Measurements from ENCODE around the gene NBEAL2.

NBEAL2 gene

DNA sequence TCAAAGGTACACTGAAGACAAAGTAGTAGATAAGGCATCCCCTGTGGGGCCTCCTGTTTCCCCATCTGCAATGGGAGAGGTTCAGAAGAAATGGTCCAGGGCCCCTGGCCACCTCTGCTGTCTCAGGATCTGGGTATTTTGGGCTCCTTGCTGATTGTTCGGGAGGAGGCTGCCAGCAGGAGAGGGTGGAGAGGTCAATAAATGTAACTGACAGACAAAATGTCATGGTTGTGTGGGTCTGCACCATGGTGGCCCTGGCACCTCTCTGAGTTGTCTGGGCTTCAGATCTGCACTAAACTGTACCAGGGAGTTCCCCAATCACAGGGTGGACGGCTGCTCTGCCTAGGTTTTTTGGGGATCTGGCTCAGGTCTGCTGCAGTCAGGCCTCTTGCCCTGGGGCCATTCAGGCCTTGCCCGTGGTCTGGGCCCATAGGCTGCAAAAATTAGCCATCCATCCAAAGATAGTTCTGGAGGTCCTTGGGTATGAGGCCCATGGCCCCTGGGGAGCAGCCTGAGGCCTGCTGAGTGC is 7.4 kb downstream of the NBEAL2 start:
- no peak for DNase-seq (ENCODE audit: low read depth)

- no peak for DNase-seq (ENCODE audit: low read depth)
These were observed 7.9 kb downstream of the NBEAL2 start for GRCh38 chr3:46987319-46987742.

GRCh38 chr3:46987743-46988401 is 8.4 kb downstream of the NBEAL2 start:
- DNase-seq (ENCODE audit: low read depth), result no peak

- no peak for DNase-seq (ENCODE audit: low read depth)
These were observed 9.2 kb downstream of the NBEAL2 start for GRCh38 chr3:46988616-46989015.

GRCh38 chr3:46989146-46989810 is 9.8 kb downstream of the NBEAL2 start:
- DNase-seq (ENCODE audit: low read depth), result no peak

DNA sequence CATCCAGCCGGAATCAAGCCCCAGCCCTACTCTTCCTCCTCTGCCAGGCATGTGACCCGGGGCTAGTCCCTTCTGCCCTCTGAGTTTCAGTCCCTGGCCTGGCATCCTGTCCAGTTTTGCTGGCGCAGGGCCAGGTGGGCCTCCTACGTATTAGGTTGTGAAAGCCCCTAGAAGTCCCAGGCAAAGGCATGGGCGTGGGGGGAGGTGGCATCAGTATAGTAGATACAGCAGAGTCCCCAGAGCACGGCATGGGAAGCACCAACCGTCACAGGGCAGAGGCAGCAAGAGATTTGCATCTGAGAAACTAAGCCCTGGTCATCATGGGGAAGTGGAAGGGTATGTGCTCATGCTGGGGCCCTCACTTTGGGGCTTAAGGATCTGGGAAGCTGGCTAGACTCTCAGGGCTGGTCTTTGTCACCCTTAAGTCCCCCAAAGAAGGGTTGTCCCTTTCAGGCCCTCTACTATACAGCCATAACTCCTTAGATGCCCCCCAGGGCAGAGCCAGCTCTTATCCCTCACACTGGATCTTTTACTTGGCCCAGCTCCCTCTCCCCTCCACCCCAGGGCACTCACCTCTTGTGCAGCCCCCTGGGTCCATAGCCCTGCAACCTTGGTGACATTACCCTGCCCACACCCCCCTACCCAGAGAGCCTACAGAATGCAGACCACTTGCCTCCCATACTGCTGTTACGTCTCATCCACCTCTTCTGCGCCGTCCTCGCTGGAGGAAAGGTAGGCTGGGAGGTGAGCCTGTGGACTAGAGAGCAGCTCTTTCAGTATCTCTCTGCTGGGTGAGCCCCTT is 11.3 kb downstream of the NBEAL2 start:
- DNase-seq (ENCODE audit: low read depth), result no peak

DNA sequence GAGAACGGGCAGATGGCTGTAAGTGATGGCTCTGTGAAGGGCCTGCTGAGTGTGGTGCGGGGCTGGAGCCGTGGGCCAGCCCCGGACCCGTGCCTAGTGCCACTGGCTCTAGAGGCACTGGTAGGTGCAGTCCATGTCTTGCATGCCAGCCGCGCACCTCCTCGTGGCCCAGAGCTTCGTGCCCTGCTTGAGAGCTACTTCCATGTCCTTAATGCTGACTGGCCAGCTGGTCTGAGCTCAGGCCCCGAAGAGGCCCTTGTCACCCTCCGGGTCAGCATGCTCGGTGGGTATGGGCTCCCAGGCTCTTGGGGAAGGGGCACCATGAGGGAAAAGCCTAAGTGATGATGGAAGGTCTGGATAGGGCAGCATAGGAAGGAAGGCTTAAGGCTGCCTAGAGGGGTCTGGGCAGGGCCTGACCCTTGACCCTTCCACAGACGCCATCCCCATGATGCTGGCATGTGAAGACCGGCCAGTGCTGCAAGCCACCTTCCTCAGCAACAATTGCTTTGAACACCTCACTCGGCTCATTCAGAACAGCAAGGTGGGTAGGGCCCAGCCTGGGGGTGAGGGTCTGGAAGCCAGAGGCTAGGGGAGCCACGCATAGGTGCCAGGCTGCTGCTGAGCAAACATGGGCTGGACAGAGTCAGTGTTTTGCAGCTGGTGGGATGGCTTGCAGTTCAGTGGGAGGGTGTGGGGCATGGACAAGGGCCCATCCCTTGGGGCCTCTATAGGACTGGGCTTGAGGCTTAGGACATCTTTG is 12.1 kb downstream of the NBEAL2 start:
- no peak for DNase-seq (ENCODE audit: low read depth)

DNA sequence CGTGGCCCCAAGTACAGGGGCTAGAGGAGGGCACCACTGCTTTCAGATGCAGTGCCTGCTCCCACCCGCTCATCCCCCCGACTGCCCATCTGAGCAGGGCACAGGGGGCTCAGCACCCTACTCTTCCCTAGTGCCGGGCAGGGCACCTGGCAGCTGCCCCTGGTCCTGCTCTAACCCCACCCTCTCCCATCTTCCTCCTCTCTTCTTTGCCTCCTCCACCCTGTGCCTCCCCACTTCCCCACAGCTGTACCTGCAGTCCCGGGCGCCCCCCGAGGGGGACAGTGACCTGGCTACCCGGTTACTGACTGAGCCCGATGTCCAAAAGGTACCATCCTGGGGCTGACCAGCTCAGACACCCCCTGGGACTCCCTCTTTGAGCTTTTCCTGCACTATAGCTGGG is 12.8 kb downstream of the NBEAL2 start:
- DNase-seq (ENCODE audit: low read depth), result no peak

DNA sequence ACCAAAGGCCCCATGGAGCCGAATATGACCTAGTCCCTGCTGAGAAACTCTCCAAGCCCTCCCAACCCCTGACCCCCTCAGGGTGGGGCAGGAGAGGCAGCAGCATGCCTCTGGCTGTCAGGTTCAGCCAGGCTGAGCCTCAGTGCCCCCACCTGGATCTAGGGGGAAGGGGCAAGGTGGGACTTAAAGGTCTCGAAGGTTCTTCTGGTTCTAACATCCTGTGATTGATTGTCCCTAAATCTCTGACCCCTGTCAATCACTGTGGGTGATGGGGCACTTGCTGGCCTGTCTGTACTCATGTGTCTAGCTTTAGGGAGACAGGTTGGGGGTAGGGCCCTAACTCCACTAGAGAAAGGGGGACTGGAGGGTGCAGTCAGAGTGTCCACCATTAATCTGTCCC is 13.8 kb downstream of the NBEAL2 start:
- DNase-seq (ENCODE audit: low read depth), result no peak

- no peak for DNase-seq (ENCODE audit: low read depth)
These were observed 14.5 kb downstream of the NBEAL2 start for GRCh38 chr3:46993986-46994385.

DNA sequence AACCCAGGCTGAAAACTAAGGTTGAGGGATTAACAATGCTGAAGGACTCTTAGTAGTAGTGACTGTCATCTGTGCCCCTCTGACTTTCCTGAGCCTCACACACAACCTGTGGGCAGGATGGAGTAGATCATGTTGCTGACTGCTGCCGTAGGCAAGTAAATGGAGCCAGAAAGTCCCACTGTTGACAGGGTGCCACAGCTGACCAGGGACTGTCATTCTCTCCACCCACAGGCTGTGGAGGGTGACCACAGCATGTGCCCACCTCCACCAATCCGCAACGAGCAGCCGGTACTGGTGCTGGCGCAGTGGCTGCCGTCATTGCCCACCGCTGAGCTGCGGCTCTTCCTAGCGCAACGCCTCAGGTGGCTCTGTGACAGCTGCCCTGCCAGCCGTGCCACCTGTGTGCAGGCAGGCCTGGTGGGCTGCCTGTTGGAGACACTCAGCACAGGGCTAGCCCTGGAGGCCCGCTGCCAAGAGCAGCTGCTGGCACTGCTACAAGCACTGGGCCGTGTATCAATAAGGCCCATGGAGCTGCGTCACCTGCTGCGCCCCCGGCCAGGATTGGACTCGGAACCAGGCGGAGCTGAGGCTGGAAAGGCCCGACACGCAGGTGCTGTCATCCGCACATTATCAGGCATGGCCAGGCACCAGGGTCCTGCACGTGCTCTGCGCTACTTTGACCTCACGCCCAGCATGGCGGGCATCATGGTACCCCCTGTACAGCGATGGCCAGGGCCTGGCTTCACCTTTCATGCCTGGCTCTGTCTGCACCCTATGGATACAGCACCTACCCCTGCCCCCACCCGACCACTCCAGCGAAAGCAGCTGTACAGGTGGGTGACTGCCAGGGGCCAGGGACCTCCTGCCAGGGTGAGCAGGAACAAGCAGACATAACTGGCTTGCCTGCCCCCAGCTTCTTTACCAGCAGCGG is 15.6 kb downstream of the NBEAL2 start:
- no peak for DNase-seq (ENCODE audit: low read depth)

- DNase-seq (ENCODE audit: low read depth), result no peak
These were observed 16.6 kb downstream of the NBEAL2 start for GRCh38 chr3:46995901-46996562.

GRCh38 chr3:46996689-46997452 is 17.4 kb downstream of the NBEAL2 start:
- DNase-seq (ENCODE audit: low read depth), result no peak

DNA sequence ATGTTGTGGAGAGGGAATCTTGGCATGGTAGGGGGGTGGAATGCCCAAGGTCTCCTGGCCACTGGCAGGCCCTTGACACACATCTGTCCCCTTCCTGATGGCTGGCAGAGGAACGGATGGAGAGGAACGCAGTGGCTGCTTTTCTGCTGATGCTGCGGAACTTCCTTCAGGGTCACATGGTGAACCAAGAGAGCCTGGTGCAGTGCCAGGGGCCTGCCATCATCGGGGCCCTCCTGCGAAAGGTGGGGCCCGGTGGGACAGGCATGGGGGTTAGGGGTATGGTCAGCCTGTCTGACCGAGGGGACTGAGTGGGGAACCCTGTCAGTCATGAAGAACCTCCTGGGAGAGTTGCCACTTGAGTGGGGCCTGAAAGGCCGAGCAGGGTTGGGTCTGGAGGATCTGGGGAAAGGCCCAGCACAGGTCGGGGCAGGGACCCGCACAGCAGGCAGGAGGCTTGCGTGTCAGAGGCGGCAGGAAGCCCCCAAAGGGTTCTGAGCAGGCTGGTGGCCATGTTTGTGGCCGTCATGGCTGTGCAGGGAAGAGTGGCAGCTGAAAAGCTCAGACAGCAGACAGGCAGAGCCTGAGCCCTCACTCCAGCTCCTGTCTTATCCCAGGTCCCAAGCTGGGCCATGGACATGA is 18.1 kb downstream of the NBEAL2 start:
- DNase-seq (ENCODE audit: low read depth), result no peak

GRCh38 chr3:46998121-46998851 is 18.8 kb downstream of the NBEAL2 start:
- DNase-seq (ENCODE audit: low read depth), result no peak

DNA sequence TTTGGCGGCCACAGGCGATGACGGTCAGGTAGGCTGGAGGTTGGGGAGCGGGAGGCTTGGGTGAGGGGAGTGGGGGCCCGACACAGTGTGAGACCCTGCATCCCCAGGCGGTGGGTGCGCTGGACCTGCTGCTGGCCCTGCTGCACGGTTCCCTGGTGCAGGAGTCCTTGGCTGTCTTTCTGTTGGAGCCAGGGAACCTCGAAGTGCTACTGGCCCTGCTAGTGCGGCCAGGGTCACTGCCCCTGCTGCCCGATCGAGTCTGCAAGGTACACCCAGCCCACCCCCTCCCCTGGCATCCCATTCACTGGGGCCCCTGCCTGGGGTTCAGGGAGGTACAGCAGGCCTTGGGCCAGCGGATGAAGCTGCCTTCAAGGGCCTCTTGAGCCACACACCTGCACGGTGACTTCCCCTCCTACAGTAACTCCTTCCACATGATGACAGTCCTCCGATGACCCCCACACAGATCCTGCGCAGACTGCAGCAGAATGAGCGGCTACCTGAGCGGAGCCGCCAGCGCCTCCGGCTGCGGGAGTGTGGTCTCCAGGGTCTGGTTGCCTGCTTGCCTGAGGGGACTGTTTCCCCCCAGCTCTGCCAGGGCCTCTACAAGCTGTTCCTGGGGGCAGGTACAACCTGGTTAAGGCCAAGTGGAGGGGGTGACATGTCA is 19.5 kb downstream of the NBEAL2 start:
- DNase-seq (ENCODE audit: low read depth), result no peak

GRCh38 chr3:46999516-47000197 is 20.2 kb downstream of the NBEAL2 start:
- DNase-seq (ENCODE audit: low read depth), result no peak

Measured in stromal cell of bone marrow (primary cell).